Left kidney (tissue), 2 donors: Measurements from ENCODE around the gene TBC1D3B. TPM values are rescaled to one million over a fixed set of nuclear protein-coding genes. Genes with fewer than 3 reads are reported as not detected.
"Not testable (repeated sequence)": the region's sequence is repeated elsewhere in the genome, so short reads cannot be mapped to it uniquely, and the experiment has no call there.

ENCODE experiments used
- DNase-seq: peaks from one replicate; pipeline ENCODE4 v3.0.0-alpha.2; 2013
- polyA plus RNA-seq: library from polyadenylated mRNA; unstranded; fragments of 120-200 nt; gene quantifications from one replicate; pipeline ENCODE4 v1.2.1, GENCODE V29; 2013; ENCODE audit not compliant: insufficient read length

TBC1D3B gene
- polyA plus RNA-seq, 1 donor, result 16.2 TPM

DNA sequence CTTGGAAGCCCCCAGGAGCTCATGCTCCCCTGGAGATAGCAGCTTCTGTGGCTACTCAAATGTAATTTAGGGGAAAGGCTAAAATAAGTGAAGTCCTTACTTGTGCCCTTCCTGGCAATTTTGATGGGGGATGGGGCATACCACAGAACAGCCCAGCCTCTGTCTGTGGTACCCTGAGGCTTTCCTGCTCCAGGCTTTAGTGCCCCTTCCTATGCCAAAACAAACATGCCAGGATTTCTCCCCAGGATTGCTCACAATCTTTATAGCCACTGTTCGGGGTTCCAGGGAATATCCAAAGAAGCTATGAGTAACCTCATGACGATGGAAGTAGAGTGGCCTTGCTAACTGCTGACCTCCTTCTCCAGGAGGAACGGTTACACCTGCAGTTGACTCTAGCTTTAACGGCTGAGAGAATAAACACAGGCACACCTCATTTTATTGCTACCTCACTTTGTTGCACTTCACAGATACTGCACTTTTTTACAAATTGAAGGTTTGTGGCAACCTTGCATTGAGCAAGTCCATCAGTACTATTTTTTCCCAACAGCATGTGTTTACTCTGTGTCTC, 47.9 kb downstream of the TBC1D3B start:
- no peak for DNase-seq

DNA sequence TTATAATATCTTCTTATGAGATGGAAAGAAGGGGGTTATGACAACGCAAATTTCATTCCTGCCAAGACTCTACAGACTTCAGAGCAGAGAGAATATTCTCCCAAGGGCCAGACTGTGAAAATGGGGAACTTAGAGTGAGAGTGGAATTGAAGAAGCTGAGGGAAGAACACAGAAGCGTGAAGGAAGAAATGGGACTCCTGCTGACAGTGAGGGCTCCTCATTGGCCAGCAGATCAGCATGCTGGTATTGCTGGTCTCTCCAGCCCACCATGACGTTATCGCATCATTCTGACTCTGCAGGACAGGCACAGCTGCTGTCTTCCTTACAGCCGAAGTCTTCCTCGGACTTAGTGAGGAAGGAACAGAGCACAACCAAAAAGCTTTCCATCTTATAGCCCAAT, 48.5 kb downstream of the TBC1D3B start:
- no peak for DNase-seq

DNA sequence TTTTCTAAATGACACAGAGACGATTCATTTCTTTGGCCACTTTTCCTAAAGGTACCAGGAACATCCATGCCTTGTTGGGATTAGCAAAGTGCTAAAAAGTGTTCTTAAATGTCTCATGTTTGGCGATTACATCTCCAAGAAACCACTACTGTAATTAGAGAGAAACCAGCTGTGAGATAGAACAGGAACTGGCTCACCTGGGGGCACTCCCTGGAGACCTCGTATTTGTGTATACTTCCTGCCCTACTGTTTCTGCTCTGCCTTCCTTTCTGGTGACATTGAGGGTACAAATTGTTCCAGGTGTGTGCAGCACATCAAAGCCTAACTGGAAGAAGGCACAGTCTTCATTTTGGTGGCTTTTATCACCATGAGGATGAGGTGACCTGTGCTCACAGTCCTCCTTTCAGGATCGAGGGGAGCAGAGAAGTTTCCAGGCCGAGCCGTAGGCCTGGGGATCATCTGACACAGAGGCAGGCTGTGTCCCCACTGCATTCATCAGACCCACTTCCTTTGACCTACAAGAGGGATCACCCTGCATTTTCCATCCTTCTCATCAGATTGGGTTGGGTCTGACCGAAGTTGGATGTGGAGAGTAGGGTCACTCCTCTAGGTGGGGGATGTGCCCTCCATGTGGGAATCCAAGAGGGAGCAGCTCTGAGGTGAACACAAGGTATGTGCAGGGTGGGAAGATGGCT, 49.1 kb downstream of the TBC1D3B start:
- no peak for DNase-seq

DNA sequence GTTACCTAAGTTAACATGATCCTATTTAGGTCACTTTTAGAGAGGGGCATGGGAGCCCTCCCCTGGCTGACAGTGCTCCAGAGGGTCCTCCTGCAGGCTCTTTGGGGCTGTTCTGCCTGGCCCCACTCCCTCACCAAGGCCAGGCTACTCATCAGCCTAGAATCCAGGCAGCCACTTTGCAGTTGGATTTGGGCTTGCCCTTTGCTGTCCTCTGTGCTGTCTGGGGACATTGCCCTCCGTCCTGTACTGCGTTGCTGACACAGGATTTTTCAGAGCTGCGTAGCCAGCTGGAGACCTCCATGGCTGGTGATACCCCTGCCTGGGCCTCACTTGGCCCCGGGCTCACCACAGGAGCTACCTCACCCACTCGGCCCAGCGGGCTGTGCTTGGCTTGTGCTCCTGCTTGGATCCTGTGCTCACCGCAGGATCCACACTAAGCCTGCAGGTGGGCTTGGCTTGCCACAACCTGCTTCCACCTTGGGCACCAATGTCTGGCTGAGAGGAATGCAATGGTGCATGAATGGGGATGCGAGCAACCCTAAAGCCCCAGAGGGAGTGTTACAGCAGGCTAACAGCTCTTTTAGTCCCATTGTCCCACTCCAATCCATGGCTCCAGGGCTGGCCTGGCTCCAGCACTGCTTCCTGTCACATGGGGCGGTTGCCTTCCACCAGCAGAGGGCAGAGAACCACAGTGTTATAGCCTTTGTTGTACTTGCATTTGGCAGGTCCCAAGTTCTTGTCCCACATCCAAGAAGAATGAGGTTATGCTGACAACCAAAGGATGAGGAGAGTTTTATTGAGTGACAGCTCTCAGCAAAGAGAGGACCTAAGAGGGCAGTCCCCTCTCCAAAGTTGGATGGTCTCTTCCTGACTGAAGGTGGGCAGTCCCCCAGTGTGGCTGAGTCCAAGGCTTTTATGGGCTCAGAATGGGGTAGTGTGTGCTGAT, 51.3 kb downstream of the TBC1D3B start:
- no peak for DNase-seq

DNA sequence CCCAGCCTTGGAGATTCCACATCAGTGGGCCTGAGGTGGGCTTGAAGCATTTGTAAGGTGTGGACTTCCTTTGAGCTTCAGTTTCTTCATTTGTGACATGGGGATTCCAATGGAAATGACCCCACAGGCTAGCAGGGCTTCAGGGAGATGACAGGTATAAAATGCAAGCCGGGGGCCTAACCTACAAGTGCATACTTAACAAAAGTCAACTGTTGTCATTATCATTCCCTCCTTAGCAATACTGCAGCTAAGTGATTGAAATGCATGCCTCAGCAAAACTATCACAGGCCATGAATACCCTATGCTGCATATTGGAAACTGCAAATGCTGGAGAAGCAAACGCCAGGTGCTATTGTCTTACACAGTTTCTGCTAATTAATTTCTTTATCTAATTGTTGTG, 53.0 kb downstream of the TBC1D3B start:
- DNase-seq, result no peak

DNA sequence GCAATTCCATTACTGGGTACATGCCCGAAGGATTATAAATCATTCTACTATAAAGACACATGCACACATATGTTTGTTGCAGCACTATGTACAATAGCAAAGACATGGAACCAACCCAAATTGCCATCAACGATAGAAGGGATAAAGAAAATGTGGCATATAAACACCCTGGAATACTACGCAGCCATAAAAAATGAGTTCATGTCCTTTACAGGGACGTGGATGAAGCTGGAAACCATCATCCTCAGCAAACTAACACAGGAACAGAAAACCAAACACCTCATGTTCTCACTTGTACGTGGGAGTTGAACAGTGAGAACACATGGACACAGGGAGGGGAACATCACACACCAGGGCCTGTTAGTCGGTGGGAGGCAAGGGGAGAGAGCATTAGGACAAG, 55.3 kb downstream of the TBC1D3B start:
- DNase-seq, result not testable (repeated sequence)

DNA sequence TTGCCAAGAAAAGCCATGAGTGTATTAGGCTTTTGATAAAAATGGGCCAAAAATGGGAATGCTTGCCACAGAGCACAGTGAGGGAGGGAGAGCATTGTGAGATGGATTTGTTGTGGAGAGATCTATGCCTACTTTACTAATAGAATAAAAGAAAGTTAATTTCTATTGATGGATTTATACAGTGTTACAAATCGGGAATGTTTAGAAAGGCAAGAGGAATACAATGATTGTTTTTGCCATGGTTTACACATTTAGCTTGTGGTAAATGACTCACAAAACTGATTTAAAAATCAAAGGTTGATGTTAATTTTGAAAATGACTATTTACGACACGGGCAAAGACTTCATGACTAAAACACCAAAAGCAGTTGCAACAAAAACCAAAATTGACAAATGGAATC, 56.2 kb downstream of the TBC1D3B start:
- DNase-seq, result no peak

DNA sequence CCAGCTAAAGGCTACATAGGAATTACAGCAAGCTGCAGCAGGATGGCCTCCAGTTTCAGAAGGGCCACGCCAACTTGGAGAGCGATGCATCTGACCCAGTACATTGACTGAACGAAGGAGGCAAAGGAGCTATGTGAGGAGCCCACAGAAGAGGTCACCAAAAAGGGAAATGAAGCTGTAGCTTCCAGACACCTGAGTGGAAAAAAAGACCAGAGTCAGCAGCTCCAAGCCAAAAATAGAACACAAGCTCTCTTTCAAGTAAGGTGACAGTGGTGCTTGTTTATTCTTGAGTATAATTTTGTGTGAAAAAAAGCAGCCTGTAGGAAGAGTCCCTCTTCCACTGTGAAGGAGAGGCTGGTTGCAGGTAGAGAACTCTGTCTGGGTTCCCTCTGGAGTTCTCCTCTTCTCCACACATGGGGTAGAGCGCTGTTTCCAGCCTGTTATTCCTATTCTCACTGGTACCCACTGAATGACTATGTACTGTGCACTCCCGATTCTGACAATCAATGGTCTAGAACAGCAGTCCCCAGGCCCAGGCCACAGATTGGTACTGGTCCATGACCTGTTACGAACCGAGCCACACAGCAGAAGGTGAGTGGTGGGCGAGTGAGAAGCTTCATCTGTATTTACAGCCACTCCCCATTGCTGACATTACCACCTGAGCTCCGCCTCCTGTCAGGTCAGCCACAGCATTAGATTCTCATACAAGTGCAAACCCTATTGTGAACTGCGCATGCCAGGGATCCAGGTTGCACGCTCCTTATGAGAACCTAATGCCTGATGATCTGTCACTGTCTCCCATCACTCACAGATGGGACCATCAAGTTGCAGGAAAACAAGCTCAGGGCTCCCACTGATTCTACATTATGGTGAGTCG, 57.7 kb downstream of the TBC1D3B start:
- no peak for DNase-seq

DNA sequence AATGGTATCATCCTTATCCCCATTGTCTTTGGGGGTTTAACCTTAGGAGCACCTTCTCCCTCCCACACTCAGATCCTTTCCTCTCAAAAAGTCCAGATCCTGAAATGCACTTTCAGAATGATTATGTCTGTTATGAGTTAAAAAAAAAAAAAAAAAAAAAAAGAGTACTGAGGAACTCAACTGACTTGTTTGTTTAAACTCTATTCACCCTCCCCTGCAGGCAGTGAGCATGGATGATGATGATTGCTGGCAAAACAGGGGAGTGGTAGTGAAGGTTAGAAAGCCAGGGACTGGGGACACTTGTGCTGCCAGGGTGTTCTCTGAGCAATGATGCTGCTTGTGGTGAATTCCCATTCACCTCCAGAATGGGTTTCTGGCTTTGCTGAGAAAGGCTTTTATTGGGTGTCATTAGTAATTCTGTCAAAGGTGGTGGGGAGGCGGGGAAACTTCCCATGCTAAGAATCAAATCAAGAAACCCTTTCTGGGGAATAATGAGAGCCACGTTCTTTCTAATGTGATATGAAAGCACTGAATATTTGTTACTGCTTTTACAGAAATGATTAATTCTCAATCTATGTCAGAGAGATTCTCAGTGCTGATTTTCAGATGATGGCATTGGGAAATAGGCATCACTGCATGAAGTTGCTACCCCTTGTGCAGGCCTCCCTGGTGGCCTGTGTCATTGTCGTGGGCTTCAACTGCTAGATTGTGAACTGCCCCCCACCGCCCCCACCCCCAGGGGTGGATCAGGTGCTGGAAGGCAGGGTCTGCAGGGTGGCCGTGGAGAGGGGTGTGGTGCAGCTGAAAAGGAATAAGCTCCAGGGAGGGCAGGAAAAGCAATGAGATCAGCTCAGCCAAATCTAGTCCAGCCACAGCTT, 58.7 kb downstream of the TBC1D3B start:
- DNase-seq, result no peak

Other genes starting within 250 kb of the TBC1D3B start
- 3.1 TPM for gene RDM1, start 245.9 kb downstream of the TBC1D3B start, polyA plus RNA-seq
- not detected for gene LYZL6, start 232.9 kb downstream of the TBC1D3B start, polyA plus RNA-seq
- gene CCL16, start 195.1 kb downstream of the TBC1D3B start, polyA plus RNA-seq, result 0.20 TPM
- gene CCL14, start 189.9 kb downstream of the TBC1D3B start, polyA plus RNA-seq, result 18.0 TPM
- 7.5 TPM for gene CCL15, start 175.1 kb downstream of the TBC1D3B start, polyA plus RNA-seq
- 0.48 TPM for gene CCL23, start 158.7 kb downstream of the TBC1D3B start, polyA plus RNA-seq
- not detected for gene CCL18, start 112.4 kb downstream of the TBC1D3B start, polyA plus RNA-seq
- gene CCL3, start 86.5 kb downstream of the TBC1D3B start, polyA plus RNA-seq, result 3.9 TPM
- gene CCL4, start 72.8 kb downstream of the TBC1D3B start, polyA plus RNA-seq, result 1.7 TPM
- 0.91 TPM for gene CCL3L1, start 20.1 kb upstream of the TBC1D3B start, polyA plus RNA-seq
- gene CCL4L2, start 34.4 kb upstream of the TBC1D3B start, polyA plus RNA-seq, result 1.4 TPM
- gene TBC1D3I, start 87.9 kb upstream of the TBC1D3B start, polyA plus RNA-seq, result 0.57 TPM
- gene TBC1D3G, start 147.2 kb upstream of the TBC1D3B start, polyA plus RNA-seq, result not detected
- not detected for gene TBC1D3H, start 211.8 kb upstream of the TBC1D3B start, polyA plus RNA-seq